Activated naive CD4-positive, alpha-beta T cell treated with anti-CD3 and anti-CD28 coated beads for 36 hours (primary cell): ENCODE measurements around the gene SH3PXD2B. TPM values are rescaled to one million over a fixed set of nuclear protein-coding genes. Genes with fewer than 3 reads are reported as not detected.

Source experiments
- CTCF ChIA-PET: fragments of 350-600 bp; sonication (Branson Sonifier 250); formaldehyde crosslinking; loops from one replicate; lab custom pipeline; 2021; ENCODE audit warnings: antibody characterized with exemption; lab: Charles Lee
- DNase-seq: peaks from one replicate; pipeline ENCODE4 v3.0.0-alpha.2; 2020
- H3K27ac Mint-ChIP-seq: one replicate; pipeline ENCODE4 v1.8.0; 2021; ENCODE audit warnings: mild to moderate bottlenecking, mixed read lengths
- H3K27me3 Mint-ChIP-seq: one replicate; pipeline ENCODE4 v1.8.0; 2021; ENCODE audit warnings: low read depth, mixed read lengths
- H3K36me3 Mint-ChIP-seq: one replicate; pipeline ENCODE4 v1.8.0; 2021; ENCODE audit warnings: low read depth, mixed read lengths
- H3K4me1 Mint-ChIP-seq: one replicate; pipeline ENCODE4 v1.8.0; 2021; ENCODE audit warnings: low read depth, mixed read lengths
- H3K4me3 Mint-ChIP-seq: one replicate; pipeline ENCODE4 v1.8.0; 2021; ENCODE audit warnings: mild to moderate bottlenecking, moderate library complexity, mixed read lengths
- H3K9me3 Mint-ChIP-seq: one replicate; pipeline ENCODE4 v1.8.0; 2021; ENCODE audit warnings: mixed read lengths
- intact Hi-C: fragments of 100-400 bp; cut with micrococcal nuclease; formaldehyde crosslinking; loops from one replicate; pipeline ENCODE4 v1.15.1; 2023
- total RNA-seq, 2 experiments: library from RNA; stranded (reverse); gene quantifications; one replicate each; pipeline ENCODE4 v1.2.3, GENCODE V29; 2021

SH3PXD2B gene
- total RNA-seq, 2 experiments from 2014 or later, result 1.1 to 1.3 TPM

- Mint-ChIP-seq H3K4me3 (no peak overlapping the region), H3K9me3 (peaks cover 7% of the 10 kb centered on the region), H3K4me1 (no peaks in the 10 kb centered on the region), H3K27me3 (peaks cover 10% of the 10 kb centered on the region), H3K36me3 (no peaks in the 10 kb centered on the region), H3K27ac (no peak overlapping the region)
- CTCF ChIA-PET, result no interaction called here
- intact Hi-C loops, result no loop called here
- no peak for DNase-seq
Measured at GRCh38 chr5:172396220-172396619, 58.1 kb downstream of the SH3PXD2B start.

GRCh38 chr5:172395483-172395882 is 58.8 kb downstream of the SH3PXD2B start:
- DNase-seq, result no peak
- H3K27ac Mint-ChIP-seq, result no peak overlapping the region
- no peak overlapping the region for H3K4me3 Mint-ChIP-seq
- peaks cover 7% of the 10 kb centered on the region for H3K9me3 Mint-ChIP-seq
- intact Hi-C loops, result no loop called here
- no peaks in the 10 kb centered on the region for H3K4me1 Mint-ChIP-seq
- CTCF ChIA-PET, result no interaction called here
- peaks cover 10% of the 10 kb centered on the region for H3K27me3 Mint-ChIP-seq
- H3K36me3 Mint-ChIP-seq, result no peaks in the 10 kb centered on the region

DNA sequence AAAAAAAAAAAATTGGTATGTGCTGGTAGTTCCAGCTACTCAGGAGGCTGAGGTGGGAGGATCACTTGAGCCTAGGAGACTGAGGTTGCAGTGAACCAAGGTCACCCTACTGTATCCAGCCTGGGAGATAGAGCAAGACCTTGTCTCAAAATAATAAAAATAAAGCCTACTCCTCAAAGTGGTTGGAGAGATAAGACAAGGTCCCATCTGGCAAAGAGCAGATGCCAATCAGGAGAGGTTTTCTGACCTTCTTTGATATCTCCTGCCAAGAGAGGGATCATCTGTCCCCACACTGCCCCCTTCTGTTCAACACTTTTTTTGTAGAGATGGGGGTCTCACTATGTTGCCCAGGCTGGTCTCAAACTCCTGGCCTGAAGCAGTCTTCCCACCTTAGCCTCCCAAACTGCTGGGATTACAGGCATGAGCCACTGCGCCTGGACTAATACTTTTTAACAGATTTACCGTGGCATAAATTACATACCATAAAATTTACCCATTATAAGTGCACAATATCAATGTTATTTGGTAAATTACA is 64.7 kb downstream of the SH3PXD2B start:
- intact Hi-C loops, result no loop called here
- no peak overlapping the region for H3K27ac Mint-ChIP-seq
- no peaks in the 10 kb centered on the region for H3K36me3 Mint-ChIP-seq
- H3K4me1 Mint-ChIP-seq, result no peaks in the 10 kb centered on the region
- no peak for DNase-seq
- no peak overlapping the region for H3K4me3 Mint-ChIP-seq
- peaks cover 6% of the 10 kb centered on the region for H3K27me3 Mint-ChIP-seq
- no peaks in the 10 kb centered on the region for H3K9me3 Mint-ChIP-seq
- CTCF ChIA-PET, result no interaction called here

- CTCF ChIA-PET, result no interaction called here
- Mint-ChIP-seq H3K4me3 (no peak overlapping the region), H3K36me3 (no peaks in the 10 kb centered on the region), H3K4me1 (no peaks in the 10 kb centered on the region), H3K9me3 (no peaks in the 10 kb centered on the region), H3K27ac (no peak overlapping the region), H3K27me3 (no peaks in the 10 kb centered on the region)
- no peak for DNase-seq
- intact Hi-C loops, result no loop called here
Measured at GRCh38 chr5:172388246-172388733, 66.0 kb downstream of the SH3PXD2B start.

DNA sequence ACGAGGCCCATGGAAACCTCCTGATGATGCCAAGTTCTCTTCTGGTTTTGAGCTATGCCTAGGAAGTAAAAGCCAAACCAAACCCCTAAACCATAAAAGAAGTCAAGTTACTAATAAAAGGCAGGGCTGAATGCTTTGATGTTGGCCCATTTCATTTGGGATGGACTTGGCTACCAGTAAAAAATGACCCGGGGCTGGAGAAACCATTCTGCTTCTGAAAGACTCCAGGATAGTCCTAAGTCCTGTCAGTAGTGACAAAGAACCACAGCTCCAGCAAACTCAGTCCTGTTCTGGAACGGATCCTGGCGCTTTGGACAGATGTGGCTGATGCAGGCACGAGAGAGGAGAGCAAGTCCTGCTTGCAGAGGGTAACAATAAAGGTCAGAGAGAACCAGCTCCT is 68.6 kb downstream of the SH3PXD2B start:
- no peaks in the 10 kb centered on the region for H3K4me1 Mint-ChIP-seq
- no peak for DNase-seq
- CTCF ChIA-PET, result no interaction called here
- no peaks in the 10 kb centered on the region for H3K36me3 Mint-ChIP-seq
- intact Hi-C loops, result no loop called here
- no peak overlapping the region for H3K27ac Mint-ChIP-seq
- no peaks in the 10 kb centered on the region for H3K27me3 Mint-ChIP-seq
- H3K9me3 Mint-ChIP-seq, result no peaks in the 10 kb centered on the region
- H3K4me3 Mint-ChIP-seq, result no peak overlapping the region

DNA sequence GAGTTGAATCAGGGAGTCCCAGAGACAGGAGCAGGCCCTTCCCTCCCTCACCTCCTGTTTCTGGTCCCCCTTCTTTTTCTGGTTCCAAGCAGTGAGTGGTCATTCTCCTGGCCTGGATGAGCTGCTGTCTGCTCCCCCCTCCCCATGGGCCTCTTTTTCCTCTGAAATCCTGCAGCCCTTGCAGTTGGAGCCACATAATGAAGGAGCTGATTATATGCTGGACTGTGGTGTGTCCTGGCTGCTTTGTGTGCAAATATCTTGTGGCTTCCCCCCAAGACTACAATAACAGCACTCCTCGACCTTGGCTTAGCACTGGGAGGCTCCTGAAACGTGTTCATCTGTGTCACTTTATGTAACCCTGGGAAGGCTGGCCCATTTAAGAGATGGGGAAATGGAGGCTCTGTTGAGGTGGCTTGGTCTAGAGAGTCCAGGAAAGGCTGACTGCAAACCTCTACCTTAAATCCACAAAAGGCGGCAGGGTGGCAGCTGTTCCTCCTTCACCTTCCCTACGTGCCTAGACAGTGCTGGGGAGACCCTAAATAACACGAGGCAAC is 69.2 kb downstream of the SH3PXD2B start:
- no peak for DNase-seq
- Mint-ChIP-seq H3K4me3 (no peak overlapping the region), H3K4me1 (no peaks in the 10 kb centered on the region), H3K27ac (no peak overlapping the region), H3K27me3 (no peaks in the 10 kb centered on the region), H3K36me3 (no peaks in the 10 kb centered on the region), H3K9me3 (no peaks in the 10 kb centered on the region)
- CTCF ChIA-PET, result no interaction called here
- intact Hi-C loops, result no loop called here

- no peaks in the 10 kb centered on the region for H3K27me3 Mint-ChIP-seq
- CTCF ChIA-PET, result no interaction called here
Measured at GRCh38 chr5:172383191-172383802, 71.0 kb downstream of the SH3PXD2B start.

GRCh38 chr5:172380987-172381643 is 73.2 kb downstream of the SH3PXD2B start:
- Mint-ChIP-seq H3K4me3 (no peak overlapping the region), H3K36me3 (no peaks in the 10 kb centered on the region), H3K27me3 (no peaks in the 10 kb centered on the region), H3K9me3 (no peaks in the 10 kb centered on the region), H3K4me1 (no peaks in the 10 kb centered on the region), H3K27ac (no peak overlapping the region)
- no peak for DNase-seq
- intact Hi-C loops, result no loop called here
- CTCF ChIA-PET, result no interaction called here

More at GRCh38 chr5:172383191-172383802, 71.0 kb downstream of the SH3PXD2B start:
- intact Hi-C loops, result no loop called here
- no peak for DNase-seq
- H3K36me3 Mint-ChIP-seq, result no peaks in the 10 kb centered on the region
- H3K4me3 Mint-ChIP-seq, result no peak overlapping the region
- H3K27ac Mint-ChIP-seq, result no peak overlapping the region
- H3K9me3 Mint-ChIP-seq, result no peaks in the 10 kb centered on the region
- no peaks in the 10 kb centered on the region for H3K4me1 Mint-ChIP-seq

DNA sequence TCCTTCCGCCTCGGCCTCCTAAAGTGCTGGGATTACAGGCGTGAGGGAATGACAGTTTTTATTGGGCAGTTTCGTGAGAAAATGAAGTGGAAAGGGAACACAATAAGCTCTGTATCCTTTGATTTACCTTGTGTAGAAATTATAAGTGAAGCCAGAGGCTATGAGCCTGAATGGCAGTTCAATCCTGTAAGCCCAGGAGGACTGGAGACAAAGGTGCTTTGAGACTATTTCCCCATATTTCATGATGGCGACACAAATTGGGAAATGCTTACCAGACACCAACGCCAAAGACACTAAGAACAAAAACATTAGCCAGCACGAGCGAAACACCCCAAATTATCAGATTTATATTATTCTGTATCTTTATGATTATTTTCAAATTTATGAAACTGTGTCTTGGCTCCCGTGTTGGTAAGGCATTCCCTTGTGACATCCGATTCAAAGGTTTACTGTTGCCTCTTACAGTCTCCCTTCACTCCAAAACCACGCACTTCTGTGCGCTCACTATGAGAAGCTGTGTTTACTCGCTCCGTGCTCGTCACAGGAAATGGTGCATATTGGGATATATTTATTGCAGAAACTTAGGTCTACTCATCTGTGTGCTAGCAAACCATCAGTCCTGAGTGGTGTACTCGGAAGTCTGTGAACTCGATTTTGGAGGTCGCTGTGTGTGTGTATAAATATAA is 73.9 kb downstream of the SH3PXD2B start:
- intact Hi-C loops, result no loop called here
- no peaks in the 10 kb centered on the region for H3K4me1 Mint-ChIP-seq
- H3K36me3 Mint-ChIP-seq, result no peaks in the 10 kb centered on the region
- H3K27ac Mint-ChIP-seq, result no peak overlapping the region
- CTCF ChIA-PET, result no interaction called here
- H3K4me3 Mint-ChIP-seq, result no peak overlapping the region
- DNase-seq, result no peak
- H3K9me3 Mint-ChIP-seq, result no peaks in the 10 kb centered on the region
- H3K27me3 Mint-ChIP-seq, result no peaks in the 10 kb centered on the region

GRCh38 chr5:172379481-172379880 is 74.8 kb downstream of the SH3PXD2B start:
- no peak overlapping the region for H3K4me3 Mint-ChIP-seq
- H3K9me3 Mint-ChIP-seq, result no peaks in the 10 kb centered on the region
- H3K27ac Mint-ChIP-seq, result no peak overlapping the region
- CTCF ChIA-PET, result interaction anchor here (0.9 kb wide), 1 partner anchor 9 kb away, joined by 3 read pairs; no protein-coding TSS in a partner anchor
- no peaks in the 10 kb centered on the region for H3K4me1 Mint-ChIP-seq
- intact Hi-C loops, result no loop called here
- no peaks in the 10 kb centered on the region for H3K27me3 Mint-ChIP-seq
- DNase-seq, result no peak
- no peaks in the 10 kb centered on the region for H3K36me3 Mint-ChIP-seq

DNA sequence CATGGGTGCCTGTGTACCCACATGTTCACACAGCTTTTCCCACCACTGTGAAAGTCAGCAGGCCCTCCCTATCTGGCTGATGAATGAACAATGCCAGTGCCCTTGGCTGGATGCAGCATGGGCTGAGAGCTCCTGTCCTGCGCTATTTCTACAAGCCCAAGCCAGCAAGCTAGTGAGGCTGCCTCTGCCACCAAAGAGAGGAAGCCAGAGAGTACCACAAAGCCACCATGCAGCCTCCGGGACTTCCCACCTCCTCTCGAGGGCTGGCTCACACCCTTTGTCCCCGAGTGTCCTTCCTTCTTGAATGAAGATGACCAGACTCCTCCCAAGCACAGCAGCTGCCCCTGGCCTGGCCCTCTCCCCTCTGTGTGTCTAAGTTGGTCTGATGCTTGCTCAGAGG is 76.5 kb downstream of the SH3PXD2B start:
- no peak overlapping the region for H3K27ac Mint-ChIP-seq
- no peaks in the 10 kb centered on the region for H3K4me1 Mint-ChIP-seq
- DNase-seq, result no peak
- intact Hi-C loops, result no loop called here
- no peak overlapping the region for H3K4me3 Mint-ChIP-seq
- H3K27me3 Mint-ChIP-seq, result no peaks in the 10 kb centered on the region
- H3K36me3 Mint-ChIP-seq, result no peaks in the 10 kb centered on the region
- CTCF ChIA-PET, result no interaction called here
- no peaks in the 10 kb centered on the region for H3K9me3 Mint-ChIP-seq

GRCh38 chr5:172377438-172377837 is 76.9 kb downstream of the SH3PXD2B start:
- no peak overlapping the region for H3K27ac Mint-ChIP-seq
- no peaks in the 10 kb centered on the region for H3K4me1 Mint-ChIP-seq
- CTCF ChIA-PET, result no interaction called here
- H3K27me3 Mint-ChIP-seq, result no peaks in the 10 kb centered on the region
- DNase-seq, result no peak
- no peak overlapping the region for H3K4me3 Mint-ChIP-seq
- no peaks in the 10 kb centered on the region for H3K9me3 Mint-ChIP-seq
- H3K36me3 Mint-ChIP-seq, result no peaks in the 10 kb centered on the region
- intact Hi-C loops, result no loop called here
